HCT116 (cell line): ENCODE measurements around the gene DPH6. TPM values are rescaled to one million over a fixed set of nuclear protein-coding genes. Genes with fewer than 3 reads are reported as not detected.
"Not testable (repeated sequence)": the region's sequence is repeated elsewhere in the genome, so short reads cannot be mapped to it uniquely, and the experiment has no call there.

Experiments used
- ATAC-seq: fragments of 200-7000 bp; cut with Tn5 transposase; 2 replicates; pipeline ENCODE4 v1.9.1; 2020; ENCODE audit warnings: mild to moderate bottlenecking, moderate library complexity
- BruUV-seq: library from RNA; stranded (reverse); fragments of 400-500 nt; replicated peaks from 2 replicates; lab custom pipeline; 2021; lab: Mats Ljungman, UMichigan
- CTCF ChIA-PET: fragments of 300-600 bp; sonication (Branson Sonifier 250); formaldehyde crosslinking; loops from one replicate; lab custom pipeline; 2021; ENCODE audit warnings: antibody characterized with exemption; lab: Charles Lee
- POLR2A ChIA-PET: fragments of 300-600, 350-600 bp; sonication (Branson Sonifier 250); formaldehyde crosslinking; loops from one replicate; lab custom pipeline; 2021; ENCODE audit warnings: antibody characterized with exemption; lab: Charles Lee
- RAD21 ChIA-PET, 2 experiments: fragments of 300-600 bp; sonication (Branson Sonifier 250); formaldehyde crosslinking; loops; one replicate each; lab custom pipeline; 2023; ENCODE audit warnings: low total read pairs in 2 of 2; ENCODE audit not compliant: uncharacterized antibody in 2 of 2, unreplicated experiment in 2 of 2, low non-redundant PET in 1 of 2; lab: Charles Lee
- DNase-seq: peaks from one replicate; pipeline ENCODE4 v3.0.0-alpha.2; 2010; ENCODE audit warnings: low read depth, low spot score
- H2AFZ ChIP-seq: fragments of 200-600 bp; shearing (Covaris generic), sonication (generic); 2 replicates; pipeline ENCODE4 v1.6.1; 2017; ENCODE audit warnings: low read depth, mixed run types, mixed read lengths, antibody characterized with exemption, low read length; ENCODE audit not compliant: poor library complexity, severe bottlenecking
- H3K27ac ChIP-seq: 2 replicates; pipeline ENCODE4 v1.5.1; 2012; ENCODE audit warnings: low read depth, low read length
- H3K27me3 ChIP-seq: fragments of 200-600 bp; sonication (generic); 2 replicates; pipeline ENCODE4 v1.6.1; 2016; ENCODE audit warnings: mixed run types, low read length, mixed read lengths; ENCODE audit not compliant: insufficient read depth
- H3K36me3 ChIP-seq, 2 experiments: fragments of 200-500 bp in 1 of 2; fragments of 200-600 bp in 1 of 2; sonication (Bioruptor generic) in 1 of 2; sonication (generic) in 1 of 2; 2 replicates each; pipeline versions ENCODE4 v1.5.1 to v1.6.1; 2014 to 2016; ENCODE audit warnings: low read length in 2 of 2, inconsistent platforms in 1 of 2, mixed read lengths in 1 of 2, mixed run types in 1 of 2; ENCODE audit not compliant: insufficient read depth in 2 of 2, control insufficient read depth in 1 of 2
- H3K4me1 ChIP-seq, 2 experiments: fragments of 200-600 bp in 1 of 2; sonication (generic) in 1 of 2; 2 replicates each; pipeline versions ENCODE4 v1.5.1 to v1.6.1; 2012 to 2017; ENCODE audit warnings: low read length in 2 of 2, inconsistent platforms in 1 of 2, mild to moderate bottlenecking in 1 of 2, mixed read lengths in 1 of 2, mixed run types in 1 of 2, moderate library complexity in 1 of 2; ENCODE audit not compliant: insufficient read depth in 2 of 2, control insufficient read depth in 1 of 2
- H3K4me2 ChIP-seq: fragments of 200-600 bp; sonication (generic); 2 replicates; pipeline ENCODE4 v1.6.1; 2017; ENCODE audit warnings: mixed run types, low read length, mixed read lengths
- H3K4me3 ChIP-seq, 2 experiments: fragments of 200-600 bp in 1 of 2; sonication (generic) in 1 of 2; replicated peaks in 1 of 2; 2 replicates each; pipeline ENCODE4 v1.5.1; 2011 to 2016; ENCODE audit warnings: low read length in 2 of 2, control low read depth in 1 of 2, low read depth in 1 of 2, mild to moderate bottlenecking in 1 of 2, mixed read lengths in 1 of 2, mixed run types in 1 of 2
- H3K79me2 ChIP-seq: fragments of 200-600 bp; sonication (generic); 2 replicates; pipeline ENCODE4 v1.6.1; 2017; ENCODE audit warnings: mild to moderate bottlenecking, mixed run types, low read length, moderate library complexity, mixed read lengths; ENCODE audit not compliant: insufficient read depth
- H3K9ac ChIP-seq: fragments of 200-600 bp; sonication (generic); 2 replicates; pipeline ENCODE4 v1.6.1; 2016; ENCODE audit warnings: low read length, mixed read lengths
- H3K9me2 ChIP-seq: fragments of 200-600 bp; sonication (generic), shearing (Covaris generic); 2 replicates; pipeline ENCODE4 v1.6.1; 2017; ENCODE audit warnings: mixed run types, mild to moderate bottlenecking, moderate library complexity; ENCODE audit not compliant: insufficient read depth
- H3K9me3 ChIP-seq, 2 experiments: fragments of 200-500 bp in 1 of 2; fragments of 200-600 bp in 1 of 2; sonication (Bioruptor generic) in 1 of 2; sonication (generic) in 1 of 2; 2 replicates each; pipeline ENCODE4 v1.6.1; 2014 to 2017; ENCODE audit warnings: low read length in 2 of 2, mixed read lengths in 2 of 2, inconsistent platforms in 1 of 2, low read depth in 1 of 2, mild to moderate bottlenecking in 1 of 2, mixed run types in 1 of 2, moderate library complexity in 1 of 2; ENCODE audit not compliant: control insufficient read depth in 1 of 2, insufficient read depth in 1 of 2
- H4K20me1 ChIP-seq: fragments of 200-600 bp; sonication (generic), shearing (Covaris generic); 2 replicates; pipeline ENCODE4 v1.6.1; 2017; ENCODE audit warnings: mixed run types, mild to moderate bottlenecking, moderate library complexity; ENCODE audit not compliant: insufficient read depth
- CBX3 ChIP-seq: IDR thresholded peaks from 2 replicates; pipeline ENCODE4 v1.6.1; 2012; ENCODE audit warnings: low read depth
- EZH2phosphoT487 ChIP-seq: fragments of 200-600 bp; IDR thresholded peaks from 2 replicates; pipeline ENCODE4 v1.6.1; 2018; ENCODE audit warnings: antibody characterized with exemption, borderline replicate concordance
- FOSL1 ChIP-seq: IDR thresholded peaks from 2 replicates; pipeline ENCODE4 v1.6.1; 2012; ENCODE audit warnings: low read depth
- JUND ChIP-seq: IDR thresholded peaks from 2 replicates; pipeline ENCODE4 v1.6.1; 2012
- RAD21 ChIP-seq: IDR thresholded peaks from 2 replicates; pipeline ENCODE4 v1.6.1; 2012; ENCODE audit warnings: low read depth, mild to moderate bottlenecking
- SIN3A ChIP-seq: IDR thresholded peaks from 2 replicates; pipeline ENCODE4 v1.6.1; 2012; ENCODE audit warnings: low read depth
- TCF7L2 ChIP-seq: IDR thresholded peaks from 2 replicates; pipeline ENCODE4 v1.7.0; 2011; ENCODE audit warnings: borderline replicate concordance, inconsistent platforms; ENCODE audit not compliant: insufficient read depth, insufficient read length; ENCODE audit errors: extremely low read depth
- YY1 ChIP-seq: IDR thresholded peaks from 2 replicates; pipeline ENCODE4 v1.6.1; 2011; ENCODE audit warnings: low read length, low read depth, moderate library complexity, mild to moderate bottlenecking; ENCODE audit not compliant: insufficient replicate concordance; ENCODE audit errors: extremely low read depth
- ZFX ChIP-seq: fragments of 450-650 bp; IDR thresholded peaks from 2 replicates; pipeline ENCODE4 v1.6.1; 2017
- intact Hi-C: fragments of 100-400 bp; cut with micrococcal nuclease; formaldehyde crosslinking; loops from 2 replicates; pipeline ENCODE4 v1.10.0; 2022
- total RNA-seq: library from RNA; stranded (reverse); gene quantifications from one replicate; pipeline ENCODE4 v1.2.1, GENCODE V29; 2021; ENCODE audit not compliant: unreplicated experiment
- TF ChIP-seq, protein P1 (sequence below): IDR thresholded peaks from 2 replicates; pipeline ENCODE4 v1.6.1; 2012

Gene DPH6
- total RNA-seq, 1 experiment from 2014 or later = 18.2 TPM

GRCh38 chr15:35394416-35394815, 151.5 kb downstream of the DPH6 start:
- TF ChIP-seq SIN3A (no peak), ZFX (no peak), YY1 (no peak), TCF7L2 (no peak), CBX3 (no peak), FOSL1 (no peak)
- TF ChIP-seq, protein P1, sequence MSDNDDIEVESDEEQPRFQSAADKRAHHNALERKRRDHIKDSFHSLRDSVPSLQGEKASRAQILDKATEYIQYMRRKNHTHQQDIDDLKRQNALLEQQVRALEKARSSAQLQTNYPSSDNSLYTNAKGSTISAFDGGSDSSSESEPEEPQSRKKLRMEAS = no peak
- Histone ChIP-seq H3K36me3 (no peaks in the 10 kb centered on the region), H2AFZ (no peak overlapping the region), H3K9ac (no peak overlapping the region), H3K4me3 (no peak overlapping the region), H3K9me3 (no peaks in the 10 kb centered on the region), H3K4me1 (no peaks in the 10 kb centered on the region), H3K9me2 (no peaks in the 10 kb centered on the region), H3K79me2 (no peaks in the 10 kb centered on the region), H3K4me2 (no peak overlapping the region), H3K27me3 (no peaks in the 10 kb centered on the region), H4K20me1 (no peaks in the 10 kb centered on the region), H3K27ac (no peak overlapping the region)
- ChIA-PET RAD21 (no interaction called here), POLR2A (no interaction called here), CTCF (no interaction called here)
- ATAC-seq (no peak), DNase-seq (no peak)
- intact Hi-C loops = no loop called here
- no TSS peak for BruUV-seq

- no TSS peak for BruUV-seq
These were observed 152.6 kb downstream of the DPH6 start for GRCh38 chr15:35393398-35393797.

DNA sequence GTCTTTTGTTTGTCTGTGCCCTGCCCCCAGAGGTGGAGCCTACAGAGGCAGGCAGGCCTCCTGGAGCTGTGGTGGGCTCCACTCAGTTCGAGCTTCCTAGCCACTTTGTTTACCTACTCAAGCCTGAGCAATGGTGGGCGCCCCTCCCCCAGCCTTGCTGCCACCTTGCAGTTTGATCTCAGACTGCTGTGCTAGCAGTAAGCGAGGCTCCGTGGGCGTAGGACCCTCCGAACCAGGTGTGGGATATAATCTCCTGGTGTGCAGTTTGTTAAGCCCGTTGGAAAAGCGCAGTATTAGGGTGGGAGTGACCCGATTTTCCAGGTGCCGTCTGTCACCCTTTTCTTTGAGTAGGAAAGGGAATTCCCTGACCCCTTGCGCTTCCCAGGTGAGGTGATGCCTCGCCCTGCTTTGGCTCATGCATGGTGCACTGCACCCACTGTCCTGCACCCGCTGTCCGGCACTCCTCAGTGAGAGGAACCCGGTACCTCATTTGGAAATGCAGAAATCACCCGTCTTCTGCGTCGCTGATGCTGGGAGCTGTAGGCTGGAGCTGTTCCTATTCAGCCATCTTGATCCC, 154.5 kb downstream of the DPH6 start:
- DNase-seq, POLR2A ChIA-PET, H3K9ac ChIP-seq, intact Hi-C loops, CTCF ChIA-PET, H3K4me3 ChIP-seq, H3K79me2 ChIP-seq, H3K4me1 ChIP-seq, H3K4me2 ChIP-seq, H3K36me3 ChIP-seq, H2AFZ ChIP-seq, RAD21 ChIA-PET, ATAC-seq, H4K20me1 ChIP-seq, BruUV-seq, H3K9me3 ChIP-seq, H3K27ac ChIP-seq, H3K27me3 ChIP-seq, H3K9me2 ChIP-seq: not testable (repeated sequence)

More at GRCh38 chr15:35393398-35393797, 152.6 kb downstream of the DPH6 start:
- intact Hi-C loops = no loop called here
- Histone ChIP-seq H3K36me3 (no peaks in the 10 kb centered on the region), H3K27ac (no peak overlapping the region), H4K20me1 (no peaks in the 10 kb centered on the region), H3K4me1 (no peaks in the 10 kb centered on the region), H3K4me2 (no peak overlapping the region), H2AFZ (no peak overlapping the region), H3K4me3 (no peak overlapping the region), H3K9ac (no peak overlapping the region), H3K9me2 (no peaks in the 10 kb centered on the region), H3K27me3 (no peaks in the 10 kb centered on the region), H3K79me2 (no peaks in the 10 kb centered on the region), H3K9me3 (no peaks in the 10 kb centered on the region)
- CTCF ChIA-PET = no interaction called here
- RAD21 ChIA-PET = no interaction called here
- no peak for TF ChIP-seq RAD21
- TF ChIP-seq EZH2phosphoT487 = no peak
- no peak for TF ChIP-seq JUND
- ATAC-seq = no peak
- POLR2A ChIA-PET = no interaction called here
- no peak for DNase-seq
